Fibroblast of pulmonary artery (primary cell): ENCODE results near the gene RANBP3L.
"Not testable (repeated sequence)": the region's sequence is repeated elsewhere in the genome, so short reads cannot be mapped to it uniquely, and the experiment has no call there.

Experiments
- DNase-seq: peaks from one replicate; pipeline ENCODE4 v3.0.0-alpha.2; 2010; ENCODE audit warnings: low read depth
- H3K4me3 ChIP-seq: replicated peaks from 2 replicates; pipeline ENCODE4 v1.5.1; 2011; ENCODE audit warnings: low read depth, mild to moderate bottlenecking, control low read depth, low read length, moderate library complexity
- TF ChIP-seq, protein P1 (sequence below): IDR thresholded peaks from 2 replicates; pipeline ENCODE4 v1.5.1; 2011; ENCODE audit warnings: mild to moderate bottlenecking, control low read depth, low read length, inconsistent platforms; ENCODE audit errors: missing control alignments

RANBP3L gene

DNA sequence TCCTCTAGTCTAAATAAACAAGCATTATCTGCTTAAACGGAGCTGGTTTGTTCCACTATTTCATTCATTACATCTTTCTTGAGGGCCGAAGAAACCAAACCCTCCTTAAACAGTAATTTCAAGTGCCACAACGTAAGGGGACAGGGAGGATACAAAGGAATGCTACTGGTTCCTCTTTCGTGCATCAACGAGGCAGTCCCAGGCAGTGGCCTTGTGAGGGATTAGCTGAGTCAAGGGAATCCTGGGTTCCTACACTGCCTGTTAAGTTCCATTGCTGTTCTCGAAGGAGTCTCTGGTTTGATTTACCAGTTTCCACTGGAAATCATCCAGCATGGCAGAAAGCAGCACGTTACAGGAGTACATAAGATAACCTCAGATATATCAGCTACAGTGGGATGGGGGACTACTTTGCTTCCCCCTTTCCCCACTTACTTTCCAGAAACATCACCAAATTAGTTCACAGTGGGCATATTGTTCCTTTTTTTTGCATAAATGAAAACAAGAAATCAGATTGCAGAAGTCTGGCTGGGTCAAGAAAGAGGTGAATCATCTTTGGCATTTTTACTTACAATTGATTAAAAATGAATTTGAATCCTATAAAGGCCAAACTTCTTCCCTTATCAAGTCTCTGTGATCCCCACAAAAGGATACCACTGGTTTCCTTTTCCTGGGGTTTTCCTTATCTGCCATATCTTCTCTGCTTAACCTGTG is 2.5 kb upstream of the RANBP3L start:
- no peak for DNase-seq

DNA sequence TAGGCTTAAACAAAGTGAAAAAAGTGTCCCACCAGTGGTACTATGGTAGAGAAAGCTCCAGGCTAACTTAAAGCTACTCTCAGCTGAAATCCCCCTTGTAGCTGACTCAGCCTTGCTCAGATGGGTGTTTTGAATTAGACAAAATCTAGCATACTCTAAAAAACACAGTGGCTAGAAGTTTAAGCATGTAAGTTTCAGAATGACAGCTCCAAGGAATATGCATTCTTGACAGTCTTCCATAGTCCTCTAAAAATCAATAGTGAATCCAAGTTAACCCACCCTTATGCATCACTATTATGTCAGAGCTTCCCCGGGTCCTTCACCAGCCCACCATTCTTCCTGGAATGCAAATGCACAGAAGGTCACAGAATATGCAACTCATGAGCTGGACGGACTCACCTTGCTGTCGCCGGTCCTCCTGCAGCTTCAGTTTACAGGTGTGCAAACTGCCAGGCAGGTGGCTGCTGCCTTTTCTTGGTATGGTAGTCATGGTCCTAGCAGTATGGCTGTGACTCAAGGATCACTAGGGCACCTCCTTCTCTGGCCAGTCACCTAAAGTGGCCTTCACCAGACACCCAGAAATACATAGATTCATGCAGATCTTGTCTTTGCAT is 668 bp downstream of the RANBP3L start:
- no peak for DNase-seq
- TF ChIP-seq, protein P1, sequence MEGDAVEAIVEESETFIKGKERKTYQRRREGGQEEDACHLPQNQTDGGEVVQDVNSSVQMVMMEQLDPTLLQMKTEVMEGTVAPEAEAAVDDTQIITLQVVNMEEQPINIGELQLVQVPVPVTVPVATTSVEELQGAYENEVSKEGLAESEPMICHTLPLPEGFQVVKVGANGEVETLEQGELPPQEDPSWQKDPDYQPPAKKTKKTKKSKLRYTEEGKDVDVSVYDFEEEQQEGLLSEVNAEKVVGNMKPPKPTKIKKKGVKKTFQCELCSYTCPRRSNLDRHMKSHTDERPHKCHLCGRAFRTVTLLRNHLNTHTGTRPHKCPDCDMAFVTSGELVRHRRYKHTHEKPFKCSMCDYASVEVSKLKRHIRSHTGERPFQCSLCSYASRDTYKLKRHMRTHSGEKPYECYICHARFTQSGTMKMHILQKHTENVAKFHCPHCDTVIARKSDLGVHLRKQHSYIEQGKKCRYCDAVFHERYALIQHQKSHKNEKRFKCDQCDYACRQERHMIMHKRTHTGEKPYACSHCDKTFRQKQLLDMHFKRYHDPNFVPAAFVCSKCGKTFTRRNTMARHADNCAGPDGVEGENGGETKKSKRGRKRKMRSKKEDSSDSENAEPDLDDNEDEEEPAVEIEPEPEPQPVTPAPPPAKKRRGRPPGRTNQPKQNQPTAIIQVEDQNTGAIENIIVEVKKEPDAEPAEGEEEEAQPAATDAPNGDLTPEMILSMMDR = no peak

More for the DNA sequence above, 2.5 kb upstream of the RANBP3L start:
- TF ChIP-seq, protein P1 = no peak
- no peak overlapping the region for H3K4me3 ChIP-seq

DNA sequence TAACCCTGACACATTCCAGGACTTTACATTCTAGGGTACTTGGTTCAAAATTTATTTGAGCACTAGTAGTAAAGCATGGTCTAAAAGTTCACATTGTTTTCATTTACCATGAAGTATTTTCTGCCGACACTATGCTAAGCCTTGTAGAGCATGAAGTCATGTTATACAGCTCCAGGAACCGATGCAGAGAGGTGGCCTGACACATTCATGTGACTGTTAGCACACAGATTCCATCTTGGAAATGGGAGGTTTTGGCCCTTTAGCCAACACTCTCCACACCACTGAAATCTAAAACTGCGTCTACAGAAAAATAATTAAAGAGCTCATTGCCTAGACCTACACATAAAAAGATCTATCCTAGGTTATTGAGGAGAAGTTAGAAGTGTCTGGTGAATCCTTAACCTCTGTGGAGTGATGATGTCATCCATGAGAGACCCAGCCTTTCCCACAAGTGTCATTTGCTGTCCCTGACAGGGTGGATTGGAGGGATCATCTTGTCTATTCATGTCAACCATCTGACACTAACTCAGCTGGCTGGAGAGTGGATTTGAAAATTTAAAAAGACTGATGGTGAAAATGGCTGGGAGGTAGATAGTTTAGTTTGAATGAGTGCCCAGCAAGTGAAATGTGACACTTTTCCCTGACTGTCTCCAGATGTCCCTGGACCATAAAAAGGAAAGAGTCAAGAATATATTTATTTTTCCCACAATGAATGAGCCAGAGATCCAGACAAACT is 1.3 kb downstream of the RANBP3L start:
- TF ChIP-seq, protein P1 = no peak
- no peak overlapping the region for H3K4me3 ChIP-seq
- DNase-seq = no peak

More for the DNA sequence above, 668 bp downstream of the RANBP3L start:
- no peak overlapping the region for H3K4me3 ChIP-seq

DNA sequence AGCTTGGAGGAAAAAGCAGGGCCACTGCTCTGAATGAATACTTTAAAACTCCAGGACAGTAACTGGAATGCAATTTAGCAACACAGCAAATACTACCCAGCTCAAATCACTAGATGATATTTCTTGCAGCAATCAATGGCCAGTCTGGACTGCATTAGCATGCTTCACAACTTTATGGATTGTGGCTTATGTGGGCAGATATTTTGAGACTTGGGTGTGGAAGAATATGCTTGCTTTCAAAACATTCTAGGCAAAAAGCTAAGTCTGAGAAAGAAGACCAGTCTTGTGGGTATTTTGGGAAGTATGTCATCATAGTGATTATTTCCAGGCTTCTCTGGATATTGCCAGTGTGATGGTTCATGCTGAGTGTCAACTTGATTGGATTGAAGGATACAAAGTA is 3.1 kb downstream of the RANBP3L start:
- no peak overlapping the region for H3K4me3 ChIP-seq
- no peak for DNase-seq
- TF ChIP-seq, protein P1 = no peak

DNA sequence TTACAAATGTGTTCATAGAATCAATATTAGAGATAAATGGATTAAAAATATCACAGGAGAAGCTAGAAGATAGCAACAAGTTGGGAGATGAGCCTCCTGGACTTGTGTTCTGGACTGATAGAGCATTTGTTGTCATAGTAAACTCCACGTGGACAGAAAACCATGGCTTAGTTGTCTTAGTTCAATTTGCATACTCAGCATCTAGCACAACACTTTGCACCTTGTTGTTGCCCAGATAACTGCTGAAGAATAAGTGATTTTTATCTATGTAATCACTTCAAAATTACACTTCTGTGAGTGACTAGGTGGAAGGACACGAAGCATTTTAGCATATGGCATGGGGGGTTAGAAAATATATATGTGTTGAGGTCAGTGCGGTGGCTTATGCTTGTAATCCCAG is 4.0 kb downstream of the RANBP3L start:
- DNase-seq = no peak
- no peak overlapping the region for H3K4me3 ChIP-seq
- TF ChIP-seq, protein P1 = no peak

DNA sequence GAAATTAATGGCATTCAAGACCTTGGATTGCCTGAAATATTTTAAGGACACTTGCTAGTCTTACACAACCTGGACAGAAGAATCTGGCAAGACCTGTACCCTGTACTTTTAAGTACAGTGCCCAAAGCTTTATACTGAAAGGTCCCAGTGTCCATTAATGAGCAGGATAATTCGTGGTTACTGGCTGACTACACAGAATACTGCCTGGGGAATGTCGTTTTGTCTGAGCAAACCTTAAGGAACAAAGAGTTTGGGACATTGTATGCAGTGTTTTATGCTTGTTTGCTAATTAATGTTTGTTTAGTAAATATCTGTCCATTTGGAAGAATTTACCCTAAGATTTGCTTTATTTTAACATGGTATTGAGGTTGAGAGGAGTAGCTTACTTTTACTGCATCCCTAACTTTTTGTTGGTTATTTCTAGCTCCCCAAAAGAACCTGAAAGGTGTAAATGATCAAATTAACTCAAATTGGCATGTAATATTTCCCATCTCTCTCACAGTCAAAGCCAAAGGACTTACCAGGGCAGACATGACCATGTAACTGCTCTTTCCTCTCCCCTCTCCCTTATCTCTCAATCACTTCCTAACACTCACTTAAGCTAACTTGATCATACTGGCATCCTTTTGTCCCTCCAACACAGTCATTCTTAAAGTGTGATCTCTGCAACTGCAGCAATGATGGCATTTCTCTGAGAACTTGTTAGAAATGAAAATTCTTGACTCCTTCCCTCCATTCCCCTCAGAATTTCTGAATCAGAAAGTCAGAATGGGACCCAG is 15.7 kb downstream of the RANBP3L start:
- DNase-seq = no peak
- H3K4me3 ChIP-seq = no peak overlapping the region
- TF ChIP-seq, protein P1 = no peak

DNA sequence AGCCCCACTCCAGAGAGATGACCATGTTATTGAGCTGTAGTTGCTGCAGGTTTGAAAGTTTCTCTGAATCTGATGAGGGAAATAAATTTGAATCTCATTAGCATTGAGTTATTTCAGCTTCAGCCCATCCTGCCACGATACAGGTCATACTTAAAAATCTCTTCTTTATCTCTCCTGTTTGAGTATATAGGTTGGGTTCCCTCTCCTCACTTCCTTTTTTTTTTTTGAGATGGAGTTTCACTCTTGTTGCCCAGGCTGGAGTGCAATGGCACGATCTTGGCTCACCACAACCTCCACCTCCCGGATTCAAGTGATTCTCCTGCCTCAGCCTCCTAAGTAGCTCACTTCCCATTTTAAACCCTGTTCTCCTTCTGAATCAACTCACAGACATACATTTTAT is 17.9 kb downstream of the RANBP3L start:
- not testable (repeated sequence) for DNase-seq, H3K4me3 ChIP-seq
